PC-3 (cell line): ENCODE measurements around the gene ADO. TPM values are rescaled to one million over a fixed set of nuclear protein-coding genes. Genes with fewer than 3 reads are reported as not detected.

ENCODE experiments used
- ATAC-seq: fragments of 200-7000 bp; cut with Tn5 transposase; 2 replicates; pipeline ENCODE4 v1.9.1; 2020; ENCODE audit warnings: mild to moderate bottlenecking, moderate library complexity
- BruUV-seq: library from RNA; stranded (reverse); fragments of 400-500 nt; replicated peaks from 2 replicates; lab custom pipeline; 2021; lab: Mats Ljungman, UMichigan
- CTCF ChIA-PET: fragments of 300-600 bp; sonication (Branson Sonifier 250); formaldehyde crosslinking; loops from one replicate; lab custom pipeline; 2022; ENCODE audit warnings: antibody characterized with exemption; lab: Charles Lee
- POLR2A ChIA-PET: fragments of 300-600 bp; sonication (Branson Sonifier 250); formaldehyde crosslinking; loops from one replicate; lab custom pipeline; 2022; ENCODE audit warnings: antibody characterized with exemption; ENCODE audit not compliant: unreplicated experiment; lab: Charles Lee
- DNase-seq: peaks from one replicate; pipeline ENCODE4 v3.0.0-alpha.2; 2015
- H2AFZ ChIP-seq: fragments of 300-600 bp; sonication (generic); 2 replicates; pipeline ENCODE4 v1.6.0; 2016; ENCODE audit warnings: antibody characterized with exemption, low read length
- H3F3A ChIP-seq: fragments of 300-600 bp; sonication (generic); one replicate; pipeline ENCODE4 v1.6.0; 2017; ENCODE audit warnings: antibody characterized with exemption, low read length, control low read depth, mild to moderate bottlenecking; ENCODE audit not compliant: unreplicated experiment
- H3K27ac ChIP-seq: fragments of 300-600 bp; sonication (generic); 2 replicates; pipeline ENCODE4 v1.5.1; 2016; ENCODE audit warnings: mild to moderate bottlenecking, low read length
- H3K27me3 ChIP-seq: fragments of 300-600 bp; sonication (generic); 2 replicates; pipeline ENCODE4 v1.6.1; 2016; ENCODE audit warnings: low read length, mixed read lengths
- H3K36me3 ChIP-seq: fragments of 300-600 bp; sonication (generic); 2 replicates; pipeline ENCODE4 v1.6.1; 2016; ENCODE audit warnings: low read depth, mixed run types, low read length, mixed read lengths
- H3K4me1 ChIP-seq: fragments of 300-600 bp; sonication (generic); 2 replicates; pipeline ENCODE4 v1.5.1; 2016; ENCODE audit warnings: low read length; ENCODE audit not compliant: insufficient read depth
- H3K4me2 ChIP-seq: fragments of 300-600 bp; sonication (generic); 2 replicates; pipeline ENCODE4 v1.6.0; 2016; ENCODE audit warnings: low read length
- H3K4me3 ChIP-seq: fragments of 300-600 bp; sonication (generic); 2 replicates; pipeline ENCODE4 v1.5.1; 2016; ENCODE audit warnings: mild to moderate bottlenecking, low read length, mixed read lengths
- H3K79me2 ChIP-seq: fragments of 300-600 bp; sonication (generic); 2 replicates; pipeline ENCODE4 v1.6.1; 2017; ENCODE audit warnings: low read length, mixed read lengths
- H3K9ac ChIP-seq: fragments of 300-600 bp; sonication (generic); 2 replicates; pipeline ENCODE4 v1.6.0; 2016; ENCODE audit warnings: mild to moderate bottlenecking, low read length
- H3K9me2 ChIP-seq: fragments of 300-600 bp; sonication (generic); replicated peaks from 2 replicates; pipeline ENCODE4 v1.6.1; 2016; ENCODE audit warnings: mixed run types, low read length, mixed read lengths
- H3K9me3 ChIP-seq: fragments of 300-600 bp; sonication (generic); 2 replicates; pipeline ENCODE4 v1.6.1; 2016; ENCODE audit warnings: low read length, mixed read lengths
- H4K20me1 ChIP-seq: fragments of 300-600 bp; sonication (generic); 2 replicates; pipeline ENCODE4 v1.6.1; 2016; ENCODE audit warnings: low read length, mixed read lengths
- CTCF ChIP-seq: fragments of 300-600 bp; sonication (generic); conservative IDR thresholded peaks from 2 replicates; pipeline ENCODE4 v1.5.1; 2017; ENCODE audit warnings: antibody characterized with exemption, low read depth, mild to moderate bottlenecking, low read length
- EZH2 ChIP-seq: fragments of 300-600 bp; sonication (generic); IDR thresholded peaks from one replicate; pipeline ENCODE4 v1.6.1; 2017; ENCODE audit warnings: antibody characterized with exemption, mild to moderate bottlenecking, low read length; ENCODE audit not compliant: unreplicated experiment
- EZH2phosphoT487 ChIP-seq: fragments of 300-600 bp; sonication (generic); IDR thresholded peaks from 2 replicates; pipeline ENCODE4 v1.6.1; 2018; ENCODE audit warnings: mild to moderate bottlenecking, antibody characterized with exemption, low read length, borderline replicate concordance
- intact Hi-C: fragments of 100-400 bp; cut with micrococcal nuclease; formaldehyde crosslinking; loops from 2 replicates; pipeline ENCODE4 v1.9.0; 2023
- total RNA-seq: library from RNA; depleted of rRNA; stranded (reverse); fragments of >200 nt; gene quantifications from 2 replicates; pipeline ENCODE4 v1.2.3, GENCODE V29; 2014

The ADO gene
- total RNA-seq, 1 experiment from 2014 or later: 107 TPM

GRCh38 chr10:62755662-62756653 is 48.6 kb upstream of the ADO start:
- intact Hi-C loops: no loop called here
- POLR2A ChIA-PET: no interaction called here

GRCh38 chr10:62759599-62760175 is 44.8 kb upstream of the ADO start:
- Histone ChIP-seq H3K4me3 (no peak overlapping the region), H2AFZ (no peak overlapping the region), H3K27me3 (no peaks in the 10 kb centered on the region), H3K4me1 (peaks cover 10% of the 10 kb centered on the region), H3K79me2 (no peaks in the 10 kb centered on the region), H4K20me1 (no peaks in the 10 kb centered on the region), H3K27ac (no peak overlapping the region), H3F3A (no peaks in the 10 kb centered on the region), H3K9me2 (peaks cover 9% of the 10 kb centered on the region; the same call in 1 of the 2 replicates), H3K9me3 (no peaks in the 10 kb centered on the region), H3K4me2 (no peak overlapping the region), H3K9ac (no peak overlapping the region), H3K36me3 (no peaks in the 10 kb centered on the region)
- ATAC-seq (no peak), DNase-seq (no peak)
- TF ChIP-seq CTCF (no peak), EZH2phosphoT487 (no peak), EZH2 (no peak)
- intact Hi-C loops: no loop called here
- ChIA-PET POLR2A (no interaction called here), CTCF (no interaction called here)
- BruUV-seq: no TSS peak

More at GRCh38 chr10:62755662-62756653, 48.6 kb upstream of the ADO start:
- ATAC-seq (no peak), DNase-seq (no peak)
- no peaks in the 10 kb centered on the region for H3K36me3 ChIP-seq
- peaks cover 3% of the 10 kb centered on the region for H3K4me1 ChIP-seq
- BruUV-seq: no TSS peak
- H3K27ac ChIP-seq: no peak overlapping the region
- no peak overlapping the region for H2AFZ ChIP-seq
- no peak for TF ChIP-seq CTCF
- TF ChIP-seq EZH2phosphoT487: no peak
- TF ChIP-seq EZH2: no peak
- no peaks in the 10 kb centered on the region for H3K79me2 ChIP-seq
- no peak overlapping the region for H3K9ac ChIP-seq
- H3F3A ChIP-seq: no peaks in the 10 kb centered on the region
- CTCF ChIA-PET: no interaction called here
- no peaks in the 10 kb centered on the region for H4K20me1 ChIP-seq
- H3K9me3 ChIP-seq: no peaks in the 10 kb centered on the region
- no peaks in the 10 kb centered on the region for H3K27me3 ChIP-seq
- H3K4me3 ChIP-seq: no peak overlapping the region
- H3K4me2 ChIP-seq: no peak overlapping the region
- peaks cover 6% of the 10 kb centered on the region; the same call in 1 of the 2 replicates for H3K9me2 ChIP-seq
